GM18858 (cell line): Measurements from ENCODE around the gene SEC16A.
"Not testable (repeated sequence)": the region's sequence is repeated elsewhere in the genome, so short reads cannot be mapped to it uniquely, and the experiment has no call there.

Source experiments
- ATAC-seq: cut with Tn5 transposase; IDR thresholded peaks from one replicate; pipeline ENCODE4 v1.9.1; 2021; ENCODE audit not compliant: unreplicated experiment

Gene SEC16A

GRCh38 chr9:136425367-136425766 lies 57.5 kb downstream of the SEC16A start:
- not testable (repeated sequence) for ATAC-seq

GRCh38 chr9:136424750-136425362 lies 58.0 kb downstream of the SEC16A start:
- ATAC-seq = no peak

GRCh38 chr9:136423432-136424146 lies 59.3 kb downstream of the SEC16A start:
- ATAC-seq = no peak

DNA sequence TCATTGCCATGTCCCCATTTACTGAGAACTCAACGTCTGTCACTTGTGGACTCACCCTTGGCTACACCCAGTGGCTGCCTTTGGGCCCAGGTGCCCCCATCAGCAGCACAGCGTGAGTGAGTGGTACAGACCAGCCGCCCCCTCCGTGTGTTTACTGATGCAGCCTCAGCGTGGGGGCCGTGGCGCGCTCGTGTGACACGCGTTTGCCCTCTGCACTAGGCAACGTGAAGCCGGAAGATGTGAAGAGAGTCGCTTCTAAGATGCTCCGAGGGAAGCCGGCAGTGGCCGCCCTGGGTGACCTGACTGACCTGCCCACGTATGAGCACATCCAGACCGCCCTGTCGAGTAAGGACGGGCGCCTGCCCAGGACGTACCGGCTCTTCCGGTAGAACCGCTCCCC lies 60.0 kb downstream of the SEC16A start:
- no peak for ATAC-seq

GRCh38 chr9:136421791-136422190 lies 61.0 kb downstream of the SEC16A start:
- ATAC-seq = no peak

DNA sequence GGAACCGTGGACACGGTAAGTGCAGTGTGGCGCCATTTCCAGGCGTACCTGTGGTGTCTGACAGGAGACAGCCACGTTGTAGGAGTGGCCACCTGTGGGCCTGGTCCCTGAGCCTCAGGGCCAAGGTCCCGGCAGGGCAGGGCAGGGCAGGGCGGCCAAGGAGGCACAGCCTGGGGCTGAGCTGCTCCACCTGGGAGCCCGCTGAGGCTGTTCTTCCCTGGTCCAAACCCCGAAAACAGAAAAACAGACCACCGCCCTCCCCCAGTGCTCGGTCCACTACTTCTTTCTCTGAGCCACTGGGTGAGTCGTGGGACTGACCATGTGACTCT lies 63.8 kb downstream of the SEC16A start:
- ATAC-seq = no peak

DNA sequence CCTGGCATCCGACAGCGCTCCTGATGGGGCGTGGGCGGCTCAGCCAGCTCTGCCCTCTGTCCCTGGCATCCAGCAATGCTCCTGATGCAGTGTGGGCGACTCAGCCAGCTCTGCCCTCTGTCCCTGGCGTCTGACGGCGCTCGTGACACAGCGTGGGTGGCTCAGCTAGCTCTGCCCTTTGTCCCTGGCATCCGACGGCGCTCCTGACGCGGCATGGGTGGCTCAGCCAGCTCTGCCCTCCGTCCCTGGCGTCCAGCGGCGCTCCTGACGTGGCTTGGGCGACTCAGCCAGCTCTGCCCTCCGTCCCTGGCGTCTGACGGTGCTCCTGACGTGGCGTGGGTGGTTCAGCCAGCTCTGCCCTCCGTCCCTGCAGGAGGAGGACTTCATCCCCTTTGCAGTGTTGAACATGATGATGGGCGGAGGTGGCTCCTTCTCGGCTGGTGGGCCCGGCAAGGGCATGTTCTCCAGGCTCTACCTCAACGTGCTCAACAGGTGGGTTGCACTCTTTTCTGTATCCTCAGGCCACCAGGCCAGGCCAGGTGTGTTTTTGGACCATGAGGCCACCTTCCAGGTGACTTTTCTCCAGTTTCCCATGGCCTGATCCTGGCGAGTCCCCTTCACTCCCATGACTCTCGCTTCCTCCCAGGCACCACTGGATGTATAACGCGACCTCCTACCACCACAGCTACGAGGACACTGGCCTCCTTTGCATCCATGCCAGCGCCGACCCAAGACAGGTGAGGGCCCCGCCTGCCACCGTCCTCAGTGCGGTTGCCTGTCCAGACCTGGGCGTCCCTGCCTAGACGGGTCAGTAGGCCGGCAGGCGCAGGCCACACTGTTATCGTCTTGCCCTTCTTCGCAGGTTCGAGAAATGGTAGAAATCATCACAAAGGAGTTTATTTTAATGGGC lies 64.4 kb downstream of the SEC16A start:
- no peak for ATAC-seq

DNA sequence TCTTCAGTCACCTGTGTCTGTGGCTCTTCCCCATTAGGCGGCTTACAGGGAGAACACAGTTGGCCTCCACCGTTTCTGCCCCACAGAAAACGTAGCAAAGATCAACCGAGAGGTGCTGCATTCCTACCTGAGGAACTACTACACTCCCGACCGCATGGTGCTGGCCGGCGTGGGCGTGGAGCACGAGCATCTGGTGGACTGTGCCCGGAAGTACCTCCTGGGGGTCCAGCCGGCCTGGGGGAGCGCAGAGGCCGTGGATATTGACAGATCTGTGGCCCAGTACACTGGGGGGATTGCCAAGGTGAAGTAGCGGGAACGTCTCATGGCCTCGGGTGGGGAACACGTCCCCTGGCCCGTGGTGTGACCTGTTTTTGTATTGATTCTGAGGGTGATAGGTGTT lies 65.9 kb downstream of the SEC16A start:
- ATAC-seq = no peak

DNA sequence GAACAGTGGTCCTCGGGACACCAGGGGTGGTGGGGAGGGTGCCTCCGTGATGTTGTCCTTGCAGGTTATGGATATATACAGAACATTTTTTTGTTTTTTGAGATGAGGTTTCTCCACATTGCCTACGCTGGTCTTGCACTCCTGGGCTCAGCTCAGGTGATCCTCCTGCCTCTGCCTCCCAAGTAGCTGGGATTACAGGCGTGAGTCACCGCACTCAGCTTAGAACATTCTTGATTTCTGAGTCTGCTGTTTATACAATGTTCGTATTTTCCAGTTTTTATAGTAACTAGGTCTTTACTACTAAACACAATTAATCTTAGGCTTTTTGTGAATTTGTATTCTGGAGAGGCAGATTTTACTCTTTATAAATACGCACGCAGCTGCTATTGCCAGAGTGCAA lies 66.4 kb downstream of the SEC16A start:
- ATAC-seq = no peak

GRCh38 chr9:136412962-136413361 lies 69.9 kb downstream of the SEC16A start:
- ATAC-seq = no peak

- ATAC-seq = no peak
Measured at GRCh38 chr9:136411378-136411777, 71.5 kb downstream of the SEC16A start.

DNA sequence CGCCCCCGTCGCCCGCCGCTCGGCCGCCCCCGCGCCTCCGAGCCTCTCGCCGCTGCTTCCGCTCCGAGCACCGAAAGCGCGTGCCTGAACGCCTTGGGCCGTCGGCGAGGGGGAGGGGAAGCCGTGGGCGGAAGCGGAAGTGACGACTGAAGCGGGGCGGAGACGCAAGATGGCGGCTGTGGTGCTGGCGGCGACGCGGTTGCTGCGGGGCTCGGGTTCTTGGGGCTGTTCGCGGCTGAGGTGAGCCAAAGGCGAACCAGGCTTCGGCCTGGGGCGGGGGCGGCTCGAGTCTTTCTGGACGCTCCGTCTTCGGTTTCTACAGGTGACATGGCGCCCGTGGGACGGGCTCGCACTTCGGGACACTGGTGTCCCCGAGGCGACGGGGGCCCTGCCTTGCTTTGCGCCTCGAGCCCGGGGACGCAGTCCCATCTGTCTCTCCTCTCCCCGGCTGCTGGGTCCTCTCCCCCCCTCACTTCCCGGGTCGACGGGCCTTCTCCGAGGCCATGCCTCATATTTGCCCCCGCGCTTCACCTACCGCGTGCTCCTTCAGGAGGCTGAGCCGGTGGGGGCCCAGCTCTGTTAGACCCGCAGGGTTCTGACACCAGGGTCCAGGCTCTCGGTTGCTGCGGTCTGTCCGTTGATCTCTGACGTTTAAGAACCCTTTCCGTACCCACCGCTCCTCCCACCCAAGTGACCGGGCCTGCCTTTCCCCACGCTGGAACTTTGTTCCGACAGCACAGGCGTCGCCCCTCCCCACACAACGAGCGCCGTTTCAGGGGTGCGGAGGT lies 72.1 kb downstream of the SEC16A start, which contains the start of the genes ENTR1 and PMPCA:
Gene ENTR1, minus strand, starts transcription at position 115 of the 788 bp plus-strand sequence. CDS start 217 bp downstream, outside the sequence.
Gene PMPCA, plus strand, starts transcription at position 159 of the 788 bp plus-strand sequence. Its CDS starts 11 bp downstream, at position 170.
- peak; percentile 62 for ATAC-seq

GRCh38 chr9:136409557-136410455 lies 73.0 kb downstream of the SEC16A start:
- ATAC-seq = peak; percentile 2

DNA sequence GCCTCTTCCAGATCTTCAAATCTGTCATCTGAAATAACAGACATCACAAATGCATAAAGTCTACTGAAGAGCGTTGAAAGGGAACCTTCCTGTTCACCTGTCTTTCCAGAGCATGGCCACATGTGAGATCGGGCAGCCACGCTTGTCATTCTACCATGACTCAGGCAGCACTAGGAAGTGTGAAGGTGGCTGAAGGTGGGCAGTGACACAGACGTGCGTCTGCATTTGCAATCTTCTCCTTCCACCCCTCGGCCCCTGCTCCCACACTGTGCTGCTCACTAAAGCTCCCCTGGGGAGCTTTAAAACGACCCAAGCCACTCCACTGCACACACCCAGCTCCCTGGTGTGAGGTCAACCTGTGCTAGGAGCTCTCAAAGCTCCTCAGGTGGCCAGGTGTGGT lies 74.9 kb downstream of the SEC16A start:
- ATAC-seq = no peak

DNA sequence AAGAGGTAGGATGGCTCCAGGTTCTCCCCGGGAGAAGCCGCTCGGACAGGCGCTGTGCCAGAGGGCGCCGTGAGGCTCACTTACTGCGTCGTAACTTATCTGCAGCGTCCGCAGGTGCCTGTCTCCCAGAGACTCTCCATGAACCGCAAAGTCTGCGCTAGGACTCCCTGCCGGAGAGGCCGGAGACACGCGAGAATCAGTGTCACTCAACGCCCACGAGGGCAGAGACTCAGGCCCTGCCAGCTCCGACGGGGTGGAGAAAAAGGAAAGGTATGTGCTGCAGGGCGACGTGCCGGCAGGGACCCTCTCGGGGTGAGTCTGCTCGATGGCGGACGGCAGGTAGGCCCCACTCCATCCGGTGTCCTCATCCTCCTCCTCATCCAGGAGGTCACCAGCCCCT lies 75.8 kb downstream of the SEC16A start:
- not testable (repeated sequence) for ATAC-seq

DNA sequence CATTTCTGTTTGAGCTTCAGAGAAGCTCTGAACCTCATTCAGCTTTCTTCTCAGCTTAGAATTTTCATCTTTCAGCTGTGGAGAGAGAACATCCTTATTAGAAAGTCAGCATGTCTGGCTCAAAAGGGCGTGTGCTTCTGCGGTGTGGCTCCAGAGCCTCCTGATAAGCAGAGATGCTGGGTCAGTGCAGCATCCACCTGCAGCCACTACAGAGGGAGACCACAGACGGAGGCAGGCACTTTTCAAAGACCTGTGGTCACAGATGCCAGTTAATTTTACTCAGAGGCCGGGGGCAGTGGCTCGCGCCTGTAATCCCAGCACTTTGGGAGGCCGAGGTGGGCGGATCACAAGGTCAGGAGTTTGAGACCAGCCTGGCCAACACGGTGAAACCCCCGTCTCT lies 76.9 kb downstream of the SEC16A start:
- ATAC-seq = not testable (repeated sequence)

DNA sequence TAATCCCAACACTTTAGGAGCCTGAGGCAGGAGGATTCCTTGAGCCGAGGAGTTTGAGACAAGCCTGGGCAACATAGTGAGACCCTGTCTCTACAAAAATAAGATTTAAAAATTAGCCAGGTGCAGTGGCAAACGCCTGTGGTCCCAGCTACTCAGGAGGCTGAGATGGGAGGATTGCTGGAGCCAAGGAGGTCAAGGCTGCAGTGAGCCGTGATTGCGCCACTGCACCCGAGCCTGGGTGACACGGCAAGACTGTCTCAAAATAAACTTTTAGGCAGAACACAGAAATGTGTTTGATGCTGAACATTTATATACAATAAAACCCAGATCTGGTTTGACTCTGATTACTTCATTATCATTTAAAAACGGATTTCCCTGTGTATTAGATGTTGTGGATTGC lies 77.4 kb downstream of the SEC16A start:
- no peak for ATAC-seq

- no peak for ATAC-seq
Measured at GRCh38 chr9:136404801-136405136, 78.1 kb downstream of the SEC16A start.

DNA sequence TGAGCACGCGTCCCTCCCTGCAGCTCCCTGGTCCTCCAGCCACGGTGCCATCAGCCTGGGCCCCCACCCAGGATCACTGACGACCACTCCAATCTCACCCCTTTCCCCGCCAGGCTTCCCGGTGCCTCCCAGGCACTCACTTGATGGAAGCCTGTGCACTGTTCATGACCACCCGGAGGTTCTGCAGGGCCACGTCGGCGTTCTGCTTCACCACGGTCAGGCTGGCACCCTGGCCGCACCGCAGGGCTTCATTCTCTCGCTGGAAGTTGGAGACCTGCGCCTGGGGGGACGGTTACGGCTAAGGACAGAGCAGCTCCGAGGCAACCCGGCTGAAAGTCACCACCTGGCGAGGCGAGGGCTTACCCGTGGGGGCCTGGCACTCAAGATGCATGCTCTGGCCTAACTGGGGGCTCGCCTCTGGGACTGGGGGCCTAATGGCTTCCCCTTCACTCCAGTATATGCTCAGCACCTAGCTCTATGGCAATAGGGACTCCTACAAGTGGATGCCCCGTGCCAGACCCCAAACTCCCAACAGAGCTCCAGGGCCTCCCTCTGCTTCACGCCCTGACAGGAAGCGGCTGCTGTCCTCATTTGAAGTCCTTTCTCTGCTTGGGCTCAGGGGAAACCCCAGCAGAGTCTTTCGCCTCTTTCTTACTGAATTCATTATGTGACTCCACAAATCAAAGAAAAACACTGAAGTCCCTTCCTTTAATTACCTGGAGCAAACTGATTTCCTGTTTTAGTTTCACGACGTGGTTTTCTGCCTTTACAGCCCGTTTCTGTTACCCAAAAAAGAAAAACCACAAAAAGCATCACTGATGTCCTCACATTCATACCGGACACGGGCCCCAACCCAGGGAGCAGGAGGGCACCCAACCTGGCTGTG lies 78.7 kb downstream of the SEC16A start:
- ATAC-seq = no peak
